WI38 (cell line): ENCODE measurements around the gene EPGN.

Experiments used
- H3K4me3 ChIP-seq: 2 replicates; pipeline ENCODE4 v1.5.1; 2011; ENCODE audit warnings: low read depth, mild to moderate bottlenecking, control low read depth, low read length
- TF ChIP-seq, protein P1 (sequence below): IDR thresholded peaks from 2 replicates; pipeline ENCODE4 v1.5.1; 2012; ENCODE audit warnings: low read depth, mild to moderate bottlenecking, control low read depth, low read length

EPGN gene

DNA sequence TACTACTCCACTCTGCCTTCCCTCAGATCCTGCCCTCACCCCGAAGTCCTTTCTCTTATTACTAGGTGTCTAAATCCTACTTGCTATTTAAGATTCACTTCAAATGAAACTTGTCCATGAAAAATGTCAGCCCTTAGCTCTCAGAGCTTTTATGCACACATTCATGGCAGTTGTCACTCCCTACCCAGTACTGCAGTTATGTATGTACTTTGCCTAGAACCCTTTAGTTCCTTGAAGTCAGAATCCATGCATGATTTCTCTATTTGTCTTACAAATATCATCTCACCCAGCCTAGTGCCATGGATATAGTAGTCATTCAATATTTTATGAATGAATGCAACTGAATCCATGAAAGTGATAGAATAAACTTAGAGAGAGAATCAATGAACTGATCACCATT is 3.3 kb upstream of the EPGN start:
- H3K4me3 ChIP-seq = no peak overlapping the region
- TF ChIP-seq, protein P1, sequence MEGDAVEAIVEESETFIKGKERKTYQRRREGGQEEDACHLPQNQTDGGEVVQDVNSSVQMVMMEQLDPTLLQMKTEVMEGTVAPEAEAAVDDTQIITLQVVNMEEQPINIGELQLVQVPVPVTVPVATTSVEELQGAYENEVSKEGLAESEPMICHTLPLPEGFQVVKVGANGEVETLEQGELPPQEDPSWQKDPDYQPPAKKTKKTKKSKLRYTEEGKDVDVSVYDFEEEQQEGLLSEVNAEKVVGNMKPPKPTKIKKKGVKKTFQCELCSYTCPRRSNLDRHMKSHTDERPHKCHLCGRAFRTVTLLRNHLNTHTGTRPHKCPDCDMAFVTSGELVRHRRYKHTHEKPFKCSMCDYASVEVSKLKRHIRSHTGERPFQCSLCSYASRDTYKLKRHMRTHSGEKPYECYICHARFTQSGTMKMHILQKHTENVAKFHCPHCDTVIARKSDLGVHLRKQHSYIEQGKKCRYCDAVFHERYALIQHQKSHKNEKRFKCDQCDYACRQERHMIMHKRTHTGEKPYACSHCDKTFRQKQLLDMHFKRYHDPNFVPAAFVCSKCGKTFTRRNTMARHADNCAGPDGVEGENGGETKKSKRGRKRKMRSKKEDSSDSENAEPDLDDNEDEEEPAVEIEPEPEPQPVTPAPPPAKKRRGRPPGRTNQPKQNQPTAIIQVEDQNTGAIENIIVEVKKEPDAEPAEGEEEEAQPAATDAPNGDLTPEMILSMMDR = no peak

DNA sequence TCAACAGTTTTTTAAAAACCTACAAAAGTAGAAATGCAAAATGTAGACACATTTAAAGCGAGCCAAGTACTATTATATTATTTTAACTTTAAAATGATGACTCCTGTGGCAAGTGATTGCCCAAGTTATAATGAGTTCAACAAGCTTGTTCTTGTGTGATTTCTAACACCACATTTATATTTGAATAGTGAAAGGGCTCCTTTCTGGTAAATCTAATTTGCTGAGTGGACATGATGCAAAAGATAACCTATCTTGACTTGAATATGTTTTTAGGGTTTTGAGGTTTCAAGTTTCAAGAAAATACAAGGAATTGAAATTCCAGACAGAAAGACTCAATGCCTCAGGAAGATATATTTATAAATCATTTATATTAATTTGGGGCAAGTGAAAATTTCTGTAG is 1.1 kb upstream of the EPGN start:
- no peak overlapping the region for H3K4me3 ChIP-seq
- TF ChIP-seq, protein P1 = no peak

DNA sequence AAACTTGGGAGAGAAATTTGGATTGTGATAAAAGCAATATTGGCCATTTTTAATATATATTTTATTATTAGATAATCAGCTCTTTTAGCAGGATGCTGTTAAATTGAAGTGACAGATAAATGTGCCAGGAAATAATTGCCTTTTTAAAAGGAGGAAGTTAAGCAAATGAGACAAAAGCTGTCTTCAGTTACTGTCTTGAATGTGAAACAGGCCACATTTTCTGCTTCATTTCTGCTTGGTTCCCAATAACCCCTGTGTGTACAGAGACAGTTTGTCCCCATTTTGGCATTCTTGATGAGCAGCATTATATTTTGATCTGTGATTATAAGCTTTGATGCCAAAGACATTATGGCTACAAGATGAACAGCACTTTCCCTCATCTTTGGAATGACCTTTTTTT is 953 bp downstream of the EPGN start:
- H3K4me3 ChIP-seq = no peak overlapping the region
- TF ChIP-seq, protein P1 = no peak

DNA sequence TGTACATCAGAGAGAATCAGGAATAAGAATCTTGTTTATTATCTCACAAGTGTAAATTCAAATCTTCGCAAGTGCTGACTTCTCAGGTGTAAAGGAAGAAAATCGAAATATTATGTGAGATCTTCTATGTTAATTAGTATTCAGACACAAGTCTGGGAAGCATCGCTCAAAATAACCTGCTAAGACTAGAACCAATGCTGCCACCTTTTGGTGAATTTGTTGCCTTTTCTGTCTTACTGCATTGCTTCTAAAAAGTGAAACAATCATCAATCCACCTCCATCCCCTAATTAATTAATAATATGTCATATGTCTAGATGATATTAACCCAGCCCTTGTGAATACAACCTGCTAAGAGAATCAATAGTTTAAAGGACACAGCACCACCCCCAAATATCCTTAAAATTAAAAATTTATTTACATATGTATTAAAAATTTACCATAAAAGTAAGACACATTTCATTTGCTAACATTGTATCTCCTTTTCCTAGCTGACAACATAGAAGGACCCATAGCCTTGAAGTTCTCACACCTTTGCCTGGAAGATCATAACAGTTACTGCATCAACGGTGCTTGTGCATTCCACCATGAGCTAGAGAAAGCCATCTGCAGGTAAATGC is 3.5 kb downstream of the EPGN start:
- TF ChIP-seq, protein P1 = peak; percentile 22; the same call in 1 of the 2 replicates
- no peak overlapping the region for H3K4me3 ChIP-seq

DNA sequence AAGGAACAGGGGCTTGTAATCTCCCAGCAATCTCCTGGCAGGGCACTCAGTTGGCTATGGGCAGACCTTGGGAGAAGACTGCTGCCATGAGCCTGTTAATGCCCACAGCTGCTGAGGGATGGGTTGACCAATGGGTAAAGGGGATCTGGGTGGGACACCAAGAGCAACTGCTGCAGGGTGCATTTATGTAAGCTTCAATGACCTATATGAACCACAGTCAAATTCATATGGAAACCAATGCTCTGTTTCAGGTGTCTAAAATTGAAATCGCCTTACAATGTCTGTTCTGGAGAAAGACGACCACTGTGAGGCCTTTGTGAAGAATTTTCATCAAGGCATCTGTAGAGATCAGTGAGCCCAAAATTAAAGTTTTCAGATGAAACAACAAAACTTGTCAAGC is 6.1 kb downstream of the EPGN start:
- H3K4me3 ChIP-seq = no peak overlapping the region
- TF ChIP-seq, protein P1 = no peak

DNA sequence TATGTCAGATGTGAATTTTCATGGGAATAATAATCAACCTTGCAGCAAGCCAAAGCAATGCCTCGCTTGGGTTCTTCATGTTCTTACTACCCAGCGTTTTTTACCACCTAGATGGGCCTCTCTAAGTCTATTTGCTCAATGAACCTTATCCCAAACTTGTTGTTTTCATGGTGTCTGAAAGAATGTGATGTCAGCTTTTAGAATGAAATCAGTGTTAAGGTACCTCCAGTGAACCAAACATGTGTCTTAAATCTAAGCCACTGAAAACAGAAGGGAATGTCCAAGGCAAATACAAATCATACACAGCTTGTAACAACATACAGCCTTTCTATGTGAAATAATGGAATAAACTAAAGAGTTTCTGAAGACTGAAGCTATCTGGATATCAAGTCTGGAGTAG is 6.7 kb downstream of the EPGN start:
- TF ChIP-seq, protein P1 = no peak
- H3K4me3 ChIP-seq = no peak overlapping the region

DNA sequence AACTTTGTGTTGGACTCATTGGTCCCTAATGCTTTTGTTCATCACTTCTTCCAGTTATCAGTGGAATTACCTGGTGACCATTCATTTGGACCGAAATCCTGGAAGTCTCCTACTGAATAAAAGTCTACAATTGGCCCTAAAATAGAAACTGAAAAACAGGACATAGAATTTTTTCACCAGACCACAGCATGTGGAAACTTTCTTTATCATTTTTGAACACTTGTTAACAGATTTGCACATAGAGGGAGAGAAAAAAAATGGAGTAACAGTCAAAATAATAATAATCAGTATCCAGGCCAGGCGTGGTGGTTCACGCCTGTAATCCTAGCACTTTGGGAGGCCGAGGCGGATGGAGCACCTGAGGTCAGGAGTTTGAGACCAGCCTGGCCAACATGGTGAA is 7.1 kb downstream of the EPGN start:
- no peak overlapping the region for H3K4me3 ChIP-seq
- TF ChIP-seq, protein P1 = no peak
